B cell (primary cell): ENCODE data around the gene ATP1B4. TPM values are rescaled to one million over a fixed set of nuclear protein-coding genes. Genes with fewer than 3 reads are reported as not detected.

Experiments used
- ATAC-seq: fragments of 200-7000 bp; cut with Tn5 transposase; one replicate; pipeline ENCODE4 v1.10.0; 2021; ENCODE audit warnings: low read depth, mild to moderate bottlenecking, moderate number of reproducible peaks, moderate library complexity
- CTCF ChIA-PET: fragments of 350-600 bp; sonication (Branson Sonifier 250); formaldehyde crosslinking; loops from one replicate; lab custom pipeline; 2021; ENCODE audit warnings: antibody characterized with exemption, inconsistent platforms; lab: Charles Lee
- POLR2A ChIA-PET: fragments of 350-600 bp; sonication (Branson Sonifier 250); formaldehyde crosslinking; loops from one replicate; lab custom pipeline; 2021; ENCODE audit warnings: antibody characterized with exemption; lab: Charles Lee
- DNase-seq: peaks from one replicate; pipeline ENCODE4 v3.0.0; 2013
- H2AFZ ChIP-seq: 2 replicates; pipeline ENCODE4 v1.6.1; 2012; ENCODE audit warnings: mild to moderate bottlenecking, low read depth, low read length; ENCODE audit not compliant: insufficient read depth, poor library complexity, severe bottlenecking
- H3K27ac ChIP-seq, 2 donors: 1 replicate in 1 of 2; 2 replicates in 1 of 2; pipeline ENCODE4 v1.5.1; 2012 to 2013; ENCODE audit warnings: low read length in 2 of 2, mild to moderate bottlenecking in 2 of 2, moderate library complexity in 1 of 2
- H3K27me3 ChIP-seq, 4 experiments: fragments of 200-600 bp in 1 of 4; sonication (generic) in 1 of 4; replicated peaks in 1 of 4; 1 replicate in 2 of 4; 2 replicates in 2 of 4; pipeline versions ENCODE4 v1.6.1 to v1.7.0; 2013 to 2016; ENCODE audit warnings: low read length in 3 of 4, mild to moderate bottlenecking in 2 of 4, mixed read lengths in 1 of 4, moderate library complexity in 1 of 4; ENCODE audit not compliant: insufficient read depth in 4 of 4, control insufficient read depth in 3 of 4; ENCODE audit errors: control extremely low read depth in 1 of 4
- H3K36me3 ChIP-seq, 2 experiments: replicated peaks in 1 of 2; 1 replicate in 1 of 2; 2 replicates in 1 of 2; pipeline versions ENCODE4 v1.6.1 to v1.7.1; 2013; ENCODE audit warnings: low read length in 1 of 2; ENCODE audit not compliant: insufficient read depth in 2 of 2, control insufficient read depth in 1 of 2; ENCODE audit errors: control extremely low read depth in 1 of 2, extremely low read depth in 1 of 2
- H3K4me1 ChIP-seq, 2 donors: fragments of 200-600 bp in 1 of 2; sonication (generic) in 1 of 2; 1 replicate in 1 of 2; 2 replicates in 1 of 2; pipeline versions ENCODE4 v1.5.1 to v1.6.1; 2013 to 2017; ENCODE audit warnings: low read length in 2 of 2; ENCODE audit not compliant: control insufficient read depth in 2 of 2, insufficient read depth in 2 of 2
- H3K4me2 ChIP-seq: replicated peaks from 2 replicates; pipeline ENCODE3; 2012; ENCODE audit warnings: mild to moderate bottlenecking, low read depth, low read length; ENCODE audit not compliant: poor library complexity, severe bottlenecking
- H3K4me3 ChIP-seq, 5 experiments: fragments of 200-600 bp in 1 of 5; sonication (generic) in 1 of 5; 1 replicate in 3 of 5; 2 replicates in 2 of 5; pipeline versions ENCODE4 v1.5.1 to v1.7.0; 2011 to 2016; ENCODE audit warnings: low read length in 4 of 5, mild to moderate bottlenecking in 4 of 5, low read depth in 2 of 5, control low read depth in 1 of 5, moderate library complexity in 1 of 5; ENCODE audit not compliant: insufficient read depth in 1 of 5; ENCODE audit errors: control extremely low read depth in 1 of 5, extremely low read depth in 1 of 5
- H3K79me2 ChIP-seq: fragments of 200-600 bp; sonication (generic); one replicate; pipeline ENCODE4 v1.6.0; 2016; ENCODE audit warnings: low read length; ENCODE audit not compliant: control insufficient read depth, insufficient read depth
- H3K9ac ChIP-seq: fragments of 200-600 bp; sonication (generic); 2 replicates; pipeline ENCODE4 v1.6.1; 2017; ENCODE audit warnings: mild to moderate bottlenecking, low read length, moderate library complexity
- H3K9me3 ChIP-seq, 3 donors: one replicate each; pipeline versions ENCODE4 v1.6.1 to v1.7.1; 2013; ENCODE audit warnings: low read length in 2 of 3; ENCODE audit not compliant: control insufficient read depth in 2 of 3, insufficient read depth in 1 of 3; ENCODE audit errors: control extremely low read depth in 1 of 3
- H4K20me1 ChIP-seq: 2 replicates; pipeline ENCODE4 v1.6.0; 2012; ENCODE audit warnings: mild to moderate bottlenecking, low read length; ENCODE audit not compliant: insufficient read depth, control insufficient read depth, poor library complexity, severe bottlenecking
- H3K27ac Mint-ChIP-seq: one replicate; pipeline ENCODE4 v1.8.0; 2021; ENCODE audit warnings: mixed read lengths
- H3K27me3 Mint-ChIP-seq: one replicate; pipeline ENCODE4 v1.8.0; 2021; ENCODE audit warnings: mixed read lengths
- H3K4me1 Mint-ChIP-seq: one replicate; pipeline ENCODE4 v1.8.0; 2021; ENCODE audit warnings: mixed read lengths
- H3K4me3 Mint-ChIP-seq: one replicate; pipeline ENCODE4 v1.8.0; 2021; ENCODE audit warnings: mixed read lengths
- H3K9me3 Mint-ChIP-seq: one replicate; pipeline ENCODE4 v1.8.0; 2022; ENCODE audit warnings: mixed read lengths; ENCODE audit not compliant: insufficient read depth
- CTCF ChIP-seq: fragments of 200-600 bp; IDR thresholded peaks from one replicate; pipeline ENCODE4 v1.8.0; 2022; ENCODE audit warnings: antibody characterized with exemption, mild to moderate bottlenecking
- EZH2 ChIP-seq: IDR thresholded peaks from 2 replicates; pipeline ENCODE4 v1.6.1; 2012; ENCODE audit warnings: borderline replicate concordance, low read depth, mild to moderate bottlenecking, moderate library complexity, low read length; ENCODE audit not compliant: insufficient read depth, poor library complexity, severe bottlenecking
- WGBS: methylation state at CpG from one replicate; pipeline ENCODE4 v1.1.5; 2013; ENCODE audit warnings: missing lambda C conversion rate; ENCODE audit not compliant: insufficient coverage; 5-methylcytosine and 5-hydroxymethylcytosine counted together
- intact Hi-C: fragments of 100-400 bp; cut with micrococcal nuclease; formaldehyde crosslinking; loops from one replicate; pipeline ENCODE4 v1.10.0; 2022
- polyA plus RNA-seq: library from polyadenylated mRNA; depleted of rRNA; stranded (reverse); fragments of >200 nt; gene quantifications from 2 replicates; pipeline ENCODE4 v1.2.3, GENCODE V29; 2012
- total RNA-seq, 2 donors: library from RNA; stranded (reverse); fragments of 120-200 nt in 1 of 2; gene quantifications; 1 replicate in 1 of 2; 2 replicates in 1 of 2; pipeline versions ENCODE4 v1.2.3 to v1.2.4, GENCODE V29; 2013 to 2022

The ATP1B4 gene
- total and polyA plus RNA-seq, 2 donors (not counting 1 experiment from before 2014, with no cell fraction given) = not detected

GRCh38 chrX:120380699-120381098 lies 18.8 kb downstream of the ATP1B4 start:
- H3K36me3 ChIP-seq = no peaks in the 10 kb centered on the region
- ATAC-seq = peak; percentile 39
- intact Hi-C loops = loop anchor here (1.0 kb wide), 1 partner anchor 70 kb away; no protein-coding TSS in a partner anchor

GRCh38 chrX:120401301-120401700 lies 39.4 kb downstream of the ATP1B4 start:
- H3K4me1 ChIP-seq = no peaks in the 10 kb centered on the region
- H3K9ac ChIP-seq = no peak overlapping the region
- Mint-ChIP-seq H3K9me3 (no peaks in the 10 kb centered on the region), H3K4me3 (no peak overlapping the region), H3K27me3 (no peaks in the 10 kb centered on the region), H3K4me1 (no peaks in the 10 kb centered on the region), H3K27ac (no peak overlapping the region)
- ChIA-PET CTCF (interaction anchor here (0.6 kb wide), 1 partner anchor 53 kb away, joined by 5 read pairs; no protein-coding TSS in a partner anchor), POLR2A (no interaction called here)
- no peaks in the 10 kb centered on the region for H3K27me3 ChIP-seq
- H3K36me3 ChIP-seq = no peaks in the 10 kb centered on the region
- no peaks in the 10 kb centered on the region for H3K79me2 ChIP-seq
- intact Hi-C loops = no loop called here
- no peaks in the 10 kb centered on the region for H3K9me3 ChIP-seq
- H2AFZ ChIP-seq = no peak overlapping the region
- no peak overlapping the region for H3K27ac ChIP-seq
- ATAC-seq (no peak), DNase-seq (no peak)
- no peak overlapping the region for H3K4me3 ChIP-seq
- H4K20me1 ChIP-seq = no peaks in the 10 kb centered on the region
- H3K4me2 ChIP-seq = no peak overlapping the region
- TF ChIP-seq EZH2 (no peak), CTCF (no peak)

More at GRCh38 chrX:120380699-120381098, 18.8 kb downstream of the ATP1B4 start:
- Histone ChIP-seq H2AFZ (no peak overlapping the region), H3K27me3 (no peaks in the 10 kb centered on the region), H3K9me3 (no peaks in the 10 kb centered on the region), H3K4me1 (peaks cover 0 to 4% of the 10 kb centered on the region in 2 donors), H3K4me2 (no peak overlapping the region), H3K79me2 (no peaks in the 10 kb centered on the region), H3K4me3 (no peak overlapping the region), H3K9ac (no peak overlapping the region), H4K20me1 (no peaks in the 10 kb centered on the region), H3K27ac (no peak overlapping the region)
- POLR2A ChIA-PET = no interaction called here
- H3K27ac Mint-ChIP-seq = no peak overlapping the region
- H3K4me3 Mint-ChIP-seq = no peak overlapping the region
- TF ChIP-seq CTCF = peak; percentile 63
- no peak for TF ChIP-seq EZH2
- no CpG with 5 or more reads among the region's 3 CpGs for WGBS
- peaks cover 2% of the 10 kb centered on the region for H3K4me1 Mint-ChIP-seq
- peaks cover 7% of the 10 kb centered on the region for H3K27me3 Mint-ChIP-seq
- CTCF ChIA-PET = interaction anchor here (0.5 to 3.1 kb wide), 10 partner anchors 44 to 95 kb away, joined by 3 to 22 read pairs (median 5); no protein-coding TSS in a partner anchor
- H3K9me3 Mint-ChIP-seq = no peaks in the 10 kb centered on the region
- DNase-seq = peak; percentile 67
